HepG2 (cell line): ENCODE measurements around the gene SPRED2. TPM values are rescaled to one million over a fixed set of nuclear protein-coding genes. Genes with fewer than 3 reads are reported as not detected.
A peak's percentile ranks its signal among the peaks of the same experiment; 100 is the strongest.

Experiments used
- CBX2 ChIP-seq, 2 experiments: fragments of 200-600 bp in 1 of 2; sonication (generic); formaldehyde crosslinking in 1 of 2; IDR thresholded peaks; 2 replicates each; pipeline versions ENCODE4 v1.7.0 to v1.8.1; 2018 to 2022; ENCODE audit warnings: low read depth in 2 of 2, low read length in 1 of 2, mild to moderate bottlenecking in 1 of 2, missing genetic modification reagents in 1 of 2
- CEBPG ChIP-seq: IDR thresholded peaks from 2 replicates; pipeline ENCODE4 v1.6.1; 2016
- EHMT2 ChIP-seq: fragments of 200-600 bp; sonication (generic); IDR thresholded peaks from 2 replicates; pipeline ENCODE4 v1.7.0; 2017; ENCODE audit warnings: antibody characterized with exemption, low read depth, low read length, borderline replicate concordance
- ZBTB21 ChIP-seq: sonication (generic); formaldehyde crosslinking; IDR thresholded peaks from 2 replicates; pipeline ENCODE4 v1.4.0; 2020; ENCODE audit warnings: missing genetic modification reagents
- ZIK1 ChIP-seq: sonication (generic); formaldehyde crosslinking; IDR thresholded peaks from 2 replicates; pipeline ENCODE4 v1.5.0; 2020; ENCODE audit warnings: mild to moderate bottlenecking, low read depth, missing genetic modification reagents, borderline replicate concordance
- ZMYM2 ChIP-seq: sonication (generic); formaldehyde crosslinking; IDR thresholded peaks from 2 replicates; pipeline ENCODE4 v1.8.0; 2022; ENCODE audit warnings: mild to moderate bottlenecking, missing genetic modification reagents
- ZNF460 ChIP-seq: sonication (generic); formaldehyde crosslinking; IDR thresholded peaks from 2 replicates; pipeline ENCODE4 v1.5.1; 2020; ENCODE audit warnings: missing genetic modification reagents, mild to moderate bottlenecking, borderline replicate concordance
- ZNF549 ChIP-seq: sonication (generic); formaldehyde crosslinking; IDR thresholded peaks from 2 replicates; pipeline ENCODE4 v1.5.0; 2020; ENCODE audit warnings: missing genetic modification reagents
- ZNF550 ChIP-seq: sonication (generic); formaldehyde crosslinking; IDR thresholded peaks from 2 replicates; pipeline ENCODE4 v1.4.0; 2020; ENCODE audit warnings: mild to moderate bottlenecking, missing genetic modification reagents, borderline replicate concordance
- ZNF766 ChIP-seq: sonication (generic); formaldehyde crosslinking; IDR thresholded peaks from 2 replicates; pipeline ENCODE4 v1.5.0; 2020; ENCODE audit warnings: missing genetic modification reagents, borderline replicate concordance
- ZUFSP ChIP-seq: sonication (generic); formaldehyde crosslinking; IDR thresholded peaks from 2 replicates; pipeline ENCODE4 v1.9.0; 2021; ENCODE audit warnings: missing genetic modification reagents, mild to moderate bottlenecking, borderline replicate concordance
- polyA plus RNA-seq, 8 experiments: library from polyadenylated mRNA; depleted of rRNA in 3 of 8; stranded (reverse) in 7 of 8; unstranded in 1 of 8; fragments of >200 nt; fragmentation: Illumina TruSeq in 4 of 8; extraction: Trizol in 4 of 8; gene quantifications; 2 replicates each; pipeline versions ENCODE4 v1.2.1 to v1.2.3, GENCODE V29; 2011 to 2016; ENCODE audit warnings: low read depth in 4 of 8, missing spikeins in 1 of 8, mixed read lengths in 1 of 8; ENCODE audit not compliant: insufficient read depth in 1 of 8
- total RNA-seq, 5 experiments: library from RNA; depleted of rRNA; stranded (reverse); fragments of >200 nt; fragmentation: Illumina TruSeq; extraction: Trizol; gene quantifications; 2 replicates each; pipeline ENCODE4 v1.2.3, GENCODE V29; 2016; ENCODE audit warnings: low read depth in 1 of 5
- TF ChIP-seq, protein P1 (sequence below): sonication (generic); formaldehyde crosslinking; IDR thresholded peaks from 2 replicates; pipeline ENCODE4 v1.4.0; 2020; ENCODE audit warnings: mild to moderate bottlenecking, missing genetic modification reagents
- TF ChIP-seq, protein P2 (sequence below): sonication (generic); formaldehyde crosslinking; IDR thresholded peaks from 2 replicates; pipeline ENCODE4 v1.4.0; 2020; ENCODE audit warnings: mild to moderate bottlenecking, missing genetic modification reagents, borderline replicate concordance
- TF ChIP-seq, protein P3 (sequence below): sonication (generic); formaldehyde crosslinking; IDR thresholded peaks from 2 replicates; pipeline ENCODE4 v1.4.0; 2020; ENCODE audit warnings: missing genetic modification reagents
- TF ChIP-seq, protein P4 (sequence below): sonication (generic); formaldehyde crosslinking; IDR thresholded peaks from 2 replicates; pipeline ENCODE4 v1.4.0; 2020; ENCODE audit warnings: missing genetic modification reagents, mild to moderate bottlenecking, borderline replicate concordance

SPRED2 gene
- total and polyA plus RNA-seq, 2 of the 13 experiments (the other 11 are each of a cell fraction or from before 2014, with no cell fraction given) = 13.0 to 37.0 TPM

- TF ChIP-seq, protein P1, sequence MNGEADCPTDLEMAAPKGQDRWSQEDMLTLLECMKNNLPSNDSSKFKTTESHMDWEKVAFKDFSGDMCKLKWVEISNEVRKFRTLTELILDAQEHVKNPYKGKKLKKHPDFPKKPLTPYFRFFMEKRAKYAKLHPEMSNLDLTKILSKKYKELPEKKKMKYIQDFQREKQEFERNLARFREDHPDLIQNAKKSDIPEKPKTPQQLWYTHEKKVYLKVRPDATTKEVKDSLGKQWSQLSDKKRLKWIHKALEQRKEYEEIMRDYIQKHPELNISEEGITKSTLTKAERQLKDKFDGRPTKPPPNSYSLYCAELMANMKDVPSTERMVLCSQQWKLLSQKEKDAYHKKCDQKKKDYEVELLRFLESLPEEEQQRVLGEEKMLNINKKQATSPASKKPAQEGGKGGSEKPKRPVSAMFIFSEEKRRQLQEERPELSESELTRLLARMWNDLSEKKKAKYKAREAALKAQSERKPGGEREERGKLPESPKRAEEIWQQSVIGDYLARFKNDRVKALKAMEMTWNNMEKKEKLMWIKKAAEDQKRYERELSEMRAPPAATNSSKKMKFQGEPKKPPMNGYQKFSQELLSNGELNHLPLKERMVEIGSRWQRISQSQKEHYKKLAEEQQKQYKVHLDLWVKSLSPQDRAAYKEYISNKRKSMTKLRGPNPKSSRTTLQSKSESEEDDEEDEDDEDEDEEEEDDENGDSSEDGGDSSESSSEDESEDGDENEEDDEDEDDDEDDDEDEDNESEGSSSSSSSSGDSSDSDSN (CRISPR knock-in tag) = no peak; the same call in 1 of the 2 replicates
- TF ChIP-seq ZNF549 (CRISPR knock-in tag) = no peak
- no peak for TF ChIP-seq ZNF550 (CRISPR knock-in tag)
- TF ChIP-seq ZUFSP (CRISPR knock-in tag) = peak; percentile 48; the same call in 1 of the 2 replicates
- no peak for TF ChIP-seq ZIK1 (CRISPR knock-in tag)
- TF ChIP-seq, protein P2, sequence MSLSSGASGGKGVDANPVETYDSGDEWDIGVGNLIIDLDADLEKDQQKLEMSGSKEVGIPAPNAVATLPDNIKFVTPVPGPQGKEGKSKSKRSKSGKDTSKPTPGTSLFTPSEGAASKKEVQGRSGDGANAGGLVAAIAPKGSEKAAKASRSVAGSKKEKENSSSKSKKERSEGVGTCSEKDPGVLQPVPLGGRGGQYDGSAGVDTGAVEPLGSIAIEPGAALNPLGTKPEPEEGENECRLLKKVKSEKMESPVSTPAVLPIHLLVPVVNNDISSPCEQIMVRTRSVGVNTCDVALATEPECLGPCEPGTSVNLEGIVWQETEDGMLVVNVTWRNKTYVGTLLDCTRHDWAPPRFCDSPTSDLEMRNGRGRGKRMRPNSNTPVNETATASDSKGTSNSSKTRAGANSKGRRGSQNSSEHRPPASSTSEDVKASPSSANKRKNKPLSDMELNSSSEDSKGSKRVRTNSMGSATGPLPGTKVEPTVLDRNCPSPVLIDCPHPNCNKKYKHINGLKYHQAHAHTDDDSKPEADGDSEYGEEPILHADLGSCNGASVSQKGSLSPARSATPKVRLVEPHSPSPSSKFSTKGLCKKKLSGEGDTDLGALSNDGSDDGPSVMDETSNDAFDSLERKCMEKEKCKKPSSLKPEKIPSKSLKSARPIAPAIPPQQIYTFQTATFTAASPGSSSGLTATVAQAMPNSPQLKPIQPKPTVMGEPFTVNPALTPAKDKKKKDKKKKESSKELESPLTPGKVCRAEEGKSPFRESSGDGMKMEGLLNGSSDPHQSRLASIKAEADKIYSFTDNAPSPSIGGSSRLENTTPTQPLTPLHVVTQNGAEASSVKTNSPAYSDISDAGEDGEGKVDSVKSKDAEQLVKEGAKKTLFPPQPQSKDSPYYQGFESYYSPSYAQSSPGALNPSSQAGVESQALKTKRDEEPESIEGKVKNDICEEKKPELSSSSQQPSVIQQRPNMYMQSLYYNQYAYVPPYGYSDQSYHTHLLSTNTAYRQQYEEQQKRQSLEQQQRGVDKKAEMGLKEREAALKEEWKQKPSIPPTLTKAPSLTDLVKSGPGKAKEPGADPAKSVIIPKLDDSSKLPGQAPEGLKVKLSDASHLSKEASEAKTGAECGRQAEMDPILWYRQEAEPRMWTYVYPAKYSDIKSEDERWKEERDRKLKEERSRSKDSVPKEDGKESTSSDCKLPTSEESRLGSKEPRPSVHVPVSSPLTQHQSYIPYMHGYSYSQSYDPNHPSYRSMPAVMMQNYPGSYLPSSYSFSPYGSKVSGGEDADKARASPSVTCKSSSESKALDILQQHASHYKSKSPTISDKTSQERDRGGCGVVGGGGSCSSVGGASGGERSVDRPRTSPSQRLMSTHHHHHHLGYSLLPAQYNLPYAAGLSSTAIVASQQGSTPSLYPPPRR (CRISPR knock-in tag) = no peak; the same call in none of the 2 replicates
- 0 out of 2 replicates have a peak, but pooled peaks have one; percentile 18 for TF ChIP-seq EHMT2
- TF ChIP-seq, protein P3, sequence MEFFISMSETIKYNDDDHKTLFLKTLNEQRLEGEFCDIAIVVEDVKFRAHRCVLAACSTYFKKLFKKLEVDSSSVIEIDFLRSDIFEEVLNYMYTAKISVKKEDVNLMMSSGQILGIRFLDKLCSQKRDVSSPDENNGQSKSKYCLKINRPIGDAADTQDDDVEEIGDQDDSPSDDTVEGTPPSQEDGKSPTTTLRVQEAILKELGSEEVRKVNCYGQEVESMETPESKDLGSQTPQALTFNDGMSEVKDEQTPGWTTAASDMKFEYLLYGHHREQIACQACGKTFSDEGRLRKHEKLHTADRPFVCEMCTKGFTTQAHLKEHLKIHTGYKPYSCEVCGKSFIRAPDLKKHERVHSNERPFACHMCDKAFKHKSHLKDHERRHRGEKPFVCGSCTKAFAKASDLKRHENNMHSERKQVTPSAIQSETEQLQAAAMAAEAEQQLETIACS (CRISPR knock-in tag) = peak; percentile 62; the same call in 1 of the 2 replicates
- TF ChIP-seq CBX2 (IDR thresholded peaks at IDR 0.05; ENCODE audit: low read depth, low read length) = no peak
- TF ChIP-seq CBX2 (CRISPR knock-in tag; IDR thresholded peaks at IDR 0.05; ENCODE audit: low read depth) = no peak; the same call in 1 of the 2 replicates
- TF ChIP-seq ZNF766 (CRISPR knock-in tag) = no peak; the same call in 1 of the 2 replicates
- TF ChIP-seq CEBPG = peak; percentile 96
- TF ChIP-seq ZMYM2 (CRISPR knock-in tag) = no peak
- 0 out of 2 replicates have a peak, but pooled peaks have one; percentile 55 for TF ChIP-seq ZBTB21 (CRISPR knock-in tag)
- peak; percentile 63; the same call in 1 of the 2 replicates for TF ChIP-seq ZNF460 (CRISPR knock-in tag)
- TF ChIP-seq, protein P4, sequence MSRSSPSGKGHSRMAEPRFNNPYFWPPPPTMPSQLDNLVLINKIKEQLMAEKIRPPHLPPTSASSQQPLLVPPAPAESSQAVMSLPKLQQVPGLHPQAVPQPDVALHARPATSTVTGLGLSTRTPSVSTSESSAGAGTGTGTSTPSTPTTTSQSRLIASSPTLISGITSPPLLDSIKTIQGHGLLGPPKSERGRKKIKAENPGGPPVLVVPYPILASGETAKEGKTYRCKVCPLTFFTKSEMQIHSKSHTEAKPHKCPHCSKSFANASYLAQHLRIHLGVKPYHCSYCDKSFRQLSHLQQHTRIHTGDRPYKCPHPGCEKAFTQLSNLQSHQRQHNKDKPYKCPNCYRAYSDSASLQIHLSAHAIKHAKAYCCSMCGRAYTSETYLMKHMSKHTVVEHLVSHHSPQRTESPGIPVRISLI (CRISPR knock-in tag) = peak; percentile 47; the same call in 1 of the 2 replicates
These were observed 3.9 kb upstream of the SPRED2 start (continued) for GRCh38 chr2:65436169-65436823.
